GM20000 (cell line): ENCODE measurements around the gene FERMT3.

Source experiments
- DNase-seq: peaks from one replicate; pipeline ENCODE4 v3.0.0; 2012; ENCODE audit warnings: low spot score
- TF ChIP-seq, protein P1 (sequence below): IDR thresholded peaks from 2 replicates; pipeline ENCODE4 v1.5.1; 2012; ENCODE audit warnings: mild to moderate bottlenecking, control low read depth; ENCODE audit errors: extremely low read depth, missing control alignments

The FERMT3 gene

DNA sequence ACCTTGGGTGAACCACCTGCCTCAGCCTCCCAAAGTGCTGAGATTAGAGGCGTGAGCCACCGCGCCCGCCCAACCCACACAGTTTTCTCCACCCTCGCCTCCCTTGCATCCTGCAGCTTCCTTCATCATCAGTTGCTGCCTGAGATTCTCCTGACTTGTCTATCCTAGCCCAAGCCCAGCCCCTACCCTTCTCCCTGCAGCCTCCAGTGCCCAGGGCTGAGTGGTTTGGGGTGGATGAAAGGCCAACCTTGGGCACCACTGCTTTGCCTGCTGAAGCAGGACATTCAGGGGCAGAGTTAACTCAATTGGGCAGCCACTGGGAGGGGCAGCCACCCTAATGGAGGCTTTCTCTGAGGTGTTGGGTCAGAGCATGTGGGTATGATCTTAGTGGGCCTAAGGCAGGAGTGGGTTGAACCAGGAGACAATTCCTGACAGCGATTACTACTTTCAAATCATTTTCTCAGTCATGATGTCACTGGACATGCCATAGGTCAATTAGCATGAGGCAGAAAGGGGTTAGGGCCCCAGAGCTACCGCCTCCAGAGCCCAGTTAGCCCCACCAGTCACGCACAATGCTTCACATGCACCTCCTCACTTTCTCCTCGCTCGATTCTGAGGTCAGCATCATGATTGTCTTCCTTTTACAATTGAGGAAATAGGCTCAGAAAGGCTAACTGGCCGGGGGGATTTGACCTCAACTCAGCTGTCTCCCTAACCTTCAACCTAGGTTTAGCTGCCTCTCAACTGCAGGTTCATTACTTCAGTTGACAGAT, 33.3 kb downstream of the FERMT3 start:
- peak; percentile 82 for DNase-seq
- TF ChIP-seq, protein P1, sequence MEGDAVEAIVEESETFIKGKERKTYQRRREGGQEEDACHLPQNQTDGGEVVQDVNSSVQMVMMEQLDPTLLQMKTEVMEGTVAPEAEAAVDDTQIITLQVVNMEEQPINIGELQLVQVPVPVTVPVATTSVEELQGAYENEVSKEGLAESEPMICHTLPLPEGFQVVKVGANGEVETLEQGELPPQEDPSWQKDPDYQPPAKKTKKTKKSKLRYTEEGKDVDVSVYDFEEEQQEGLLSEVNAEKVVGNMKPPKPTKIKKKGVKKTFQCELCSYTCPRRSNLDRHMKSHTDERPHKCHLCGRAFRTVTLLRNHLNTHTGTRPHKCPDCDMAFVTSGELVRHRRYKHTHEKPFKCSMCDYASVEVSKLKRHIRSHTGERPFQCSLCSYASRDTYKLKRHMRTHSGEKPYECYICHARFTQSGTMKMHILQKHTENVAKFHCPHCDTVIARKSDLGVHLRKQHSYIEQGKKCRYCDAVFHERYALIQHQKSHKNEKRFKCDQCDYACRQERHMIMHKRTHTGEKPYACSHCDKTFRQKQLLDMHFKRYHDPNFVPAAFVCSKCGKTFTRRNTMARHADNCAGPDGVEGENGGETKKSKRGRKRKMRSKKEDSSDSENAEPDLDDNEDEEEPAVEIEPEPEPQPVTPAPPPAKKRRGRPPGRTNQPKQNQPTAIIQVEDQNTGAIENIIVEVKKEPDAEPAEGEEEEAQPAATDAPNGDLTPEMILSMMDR = no peak

DNA sequence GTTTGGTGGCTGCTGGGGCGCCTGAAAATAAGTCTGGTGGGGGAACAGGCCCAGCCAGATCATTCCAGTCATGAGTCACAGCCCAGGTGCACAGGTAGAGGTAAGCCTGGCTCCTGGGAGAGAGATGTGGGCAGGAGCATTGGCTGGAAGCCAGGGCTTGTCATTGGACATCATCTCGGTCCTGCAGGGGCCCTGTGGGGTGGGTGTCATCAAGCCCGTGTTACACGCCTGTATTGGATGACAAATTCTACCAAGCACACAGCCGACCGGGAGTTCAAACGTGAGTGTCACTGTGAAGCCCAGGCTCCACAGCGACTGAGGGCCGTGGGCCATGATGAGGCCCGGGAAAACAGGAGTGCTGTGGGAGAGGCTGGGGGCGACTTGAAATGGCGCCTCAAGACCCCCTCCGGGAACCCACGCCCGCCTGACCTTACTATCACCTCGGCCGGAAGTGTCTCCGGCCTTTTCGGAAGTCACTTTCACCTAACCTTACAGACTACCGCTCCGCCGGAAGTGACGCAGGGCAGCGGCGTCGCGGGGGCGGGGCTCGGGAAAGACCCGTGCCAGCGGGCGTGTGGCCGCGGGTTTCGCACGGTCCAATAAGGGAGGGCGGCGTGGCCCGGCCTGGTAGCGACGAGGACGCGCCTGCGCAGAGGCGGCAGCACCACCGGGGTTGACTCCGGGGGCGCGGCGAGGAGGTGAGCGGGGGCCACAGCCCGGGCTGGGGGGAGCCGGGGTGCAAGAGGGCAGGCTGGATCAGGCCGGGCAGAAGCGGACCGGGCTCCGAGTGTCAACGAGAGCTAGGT, 34.1 kb downstream of the FERMT3 start, which contains the start of gene FKBP2:
FKBP2 (plus strand) TSS at position 661 of the 806 bp plus-strand sequence. CDS start 1,293 bp downstream, outside the sequence.
- DNase-seq = peak; percentile 96
- TF ChIP-seq, protein P1 = no peak

DNA sequence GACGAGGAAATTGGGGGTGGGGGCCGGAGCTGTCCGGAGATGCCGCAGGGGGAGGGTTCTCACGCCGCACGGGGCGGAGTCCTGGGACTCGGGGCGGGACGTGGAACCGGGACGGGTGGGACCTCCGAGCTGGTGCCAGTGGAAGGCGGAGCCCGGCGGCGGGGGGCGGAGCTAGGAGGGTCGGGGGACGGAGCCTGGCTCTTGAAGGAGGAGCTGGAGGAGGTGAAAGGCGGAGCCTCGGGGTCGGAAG, 34.6 kb downstream of the FERMT3 start:
- TF ChIP-seq, protein P1 = no peak
- DNase-seq = no peak

DNA sequence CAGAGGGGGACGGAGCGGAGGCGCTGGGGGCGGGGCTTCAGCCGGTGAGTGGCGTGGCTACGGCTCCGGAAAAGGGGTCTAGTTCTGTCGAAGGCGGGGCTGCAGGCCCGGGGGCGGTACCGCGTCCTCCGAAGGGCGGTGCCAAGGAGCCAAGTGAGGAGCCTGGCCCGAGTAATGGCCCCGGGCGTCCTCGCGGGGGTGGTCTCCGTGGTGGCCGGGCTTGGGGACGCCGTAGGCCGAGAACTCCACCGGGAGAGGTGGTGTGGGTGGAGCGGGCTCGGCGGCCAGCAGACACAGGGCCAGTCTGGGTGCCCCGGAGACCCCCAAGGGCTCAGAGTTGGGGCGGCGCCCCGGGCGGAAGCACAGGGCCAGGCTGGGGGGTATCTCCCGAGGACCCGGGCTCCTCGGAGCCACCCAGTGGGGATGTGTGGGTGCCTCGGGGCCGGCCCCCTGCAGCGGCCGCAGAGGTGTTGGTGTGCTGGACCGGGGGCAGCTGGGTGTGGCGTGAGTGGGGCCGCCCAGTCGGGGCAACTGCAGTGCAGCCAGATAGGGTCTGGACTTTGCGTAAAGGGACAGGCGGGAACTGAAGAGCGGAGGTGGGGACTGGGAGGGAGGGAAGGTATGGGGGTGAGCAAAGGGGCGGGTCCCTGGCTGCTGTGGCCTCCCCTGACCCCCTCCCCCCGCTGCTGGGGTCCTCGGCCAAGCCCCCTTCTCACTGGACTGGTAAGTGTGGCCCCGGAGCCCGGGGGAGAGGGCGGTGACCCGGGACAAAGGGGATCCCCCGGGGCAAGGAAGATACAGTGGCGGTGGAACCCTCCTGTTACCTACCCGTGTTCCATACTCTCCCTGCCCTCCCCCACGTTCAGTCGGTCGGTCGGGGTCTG, 35.2 kb downstream of the FERMT3 start:
- peak; percentile 98 for DNase-seq
- TF ChIP-seq, protein P1 = no peak

DNA sequence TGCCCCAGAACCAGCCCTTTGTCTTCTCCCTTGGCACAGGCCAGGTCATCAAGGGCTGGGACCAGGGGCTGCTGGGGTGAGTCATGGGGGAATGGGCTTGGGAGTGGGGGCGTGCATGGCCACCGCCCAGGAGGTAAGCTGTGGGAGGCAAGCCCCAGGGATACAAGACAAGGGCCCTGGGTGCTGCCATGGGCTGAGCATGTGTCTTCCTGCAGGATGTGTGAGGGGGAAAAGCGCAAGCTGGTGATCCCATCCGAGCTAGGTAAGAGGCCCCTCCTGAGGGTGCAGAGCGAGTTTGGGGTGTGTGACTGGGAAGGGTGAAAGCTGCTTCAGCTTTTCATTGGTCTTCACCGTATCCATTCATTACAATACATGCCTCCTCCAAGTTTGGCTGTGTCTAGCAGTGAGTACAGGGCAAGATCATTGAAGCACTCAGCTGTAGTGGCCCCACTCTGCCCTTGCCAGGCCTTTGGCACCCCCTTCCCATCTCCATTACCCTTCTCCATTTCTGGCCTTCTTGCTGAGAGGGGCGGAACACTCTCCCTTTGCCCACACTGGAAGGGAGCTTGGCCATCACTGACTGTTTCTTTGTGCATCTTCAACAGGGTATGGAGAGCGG, 36.8 kb downstream of the FERMT3 start:
- TF ChIP-seq, protein P1 = no peak
- no peak for DNase-seq

DNA sequence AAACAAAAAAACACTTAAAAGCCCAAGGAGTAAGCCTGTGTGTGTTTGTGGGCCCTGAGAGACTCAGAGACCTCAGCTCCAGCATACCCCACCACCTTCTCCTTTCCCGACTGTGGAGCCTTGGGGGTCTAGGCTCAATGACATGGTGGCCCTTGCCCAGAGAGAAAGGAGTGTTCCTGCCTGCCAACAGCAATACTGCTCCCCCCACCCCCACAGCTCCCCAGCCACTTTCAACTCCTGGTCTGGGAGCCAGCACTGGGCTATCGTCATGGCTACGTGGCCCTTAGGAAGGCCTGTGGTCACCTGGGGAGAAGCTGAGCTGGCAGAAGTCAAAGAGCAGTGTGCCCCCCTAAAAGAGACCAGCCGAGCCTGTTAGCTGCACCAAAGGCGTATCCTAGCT, 37.6 kb downstream of the FERMT3 start:
- TF ChIP-seq, protein P1 = no peak
- DNase-seq = no peak
